Left hindlimb (tissue), 1 donor: Measurements from ENCODE around the gene STYXL1.

Experiments used
- DNase-seq: peaks from one replicate; pipeline ENCODE4 v3.0.0-alpha.2; 2018

Gene STYXL1

DNA sequence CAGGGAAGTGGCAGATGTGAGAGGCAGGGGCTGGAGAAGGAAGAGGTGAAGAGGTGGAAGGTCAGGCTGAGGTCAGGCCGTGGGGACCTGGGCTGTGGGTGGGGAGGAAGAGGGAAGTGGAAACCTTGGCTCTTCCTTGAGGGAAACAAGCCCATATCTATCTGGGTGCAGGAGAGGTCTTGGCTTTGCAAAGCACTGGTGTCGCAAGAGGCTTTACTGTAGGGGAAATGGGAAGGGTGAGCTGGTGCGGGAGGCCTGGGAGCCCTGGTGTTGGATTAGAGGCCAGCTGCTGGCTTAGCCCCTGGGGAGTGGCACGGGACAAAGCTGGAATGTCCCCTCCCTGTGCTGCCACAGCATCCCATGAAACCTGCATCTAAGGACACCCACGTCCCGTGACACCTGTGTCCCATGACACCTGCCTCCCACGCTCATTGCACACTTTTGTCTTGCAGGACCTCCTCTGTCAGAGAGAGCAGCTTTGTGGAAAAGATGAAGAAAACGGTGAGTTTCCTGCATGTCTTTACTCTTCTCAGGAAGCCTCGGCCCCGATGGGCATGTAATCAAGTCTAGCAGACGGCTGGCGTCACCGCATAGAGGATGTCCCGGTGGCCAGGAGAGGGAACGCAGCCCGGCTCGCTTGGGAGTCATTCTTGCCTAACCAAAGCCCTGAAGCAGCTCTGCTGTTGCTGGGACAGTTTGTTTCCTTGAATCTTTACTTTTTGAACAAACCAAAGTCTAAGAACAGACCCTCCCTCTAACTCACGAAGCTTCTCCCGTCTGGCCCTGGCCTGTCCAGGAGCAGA, 75.6 kb downstream of the STYXL1 start:
- DNase-seq = no peak

DNA sequence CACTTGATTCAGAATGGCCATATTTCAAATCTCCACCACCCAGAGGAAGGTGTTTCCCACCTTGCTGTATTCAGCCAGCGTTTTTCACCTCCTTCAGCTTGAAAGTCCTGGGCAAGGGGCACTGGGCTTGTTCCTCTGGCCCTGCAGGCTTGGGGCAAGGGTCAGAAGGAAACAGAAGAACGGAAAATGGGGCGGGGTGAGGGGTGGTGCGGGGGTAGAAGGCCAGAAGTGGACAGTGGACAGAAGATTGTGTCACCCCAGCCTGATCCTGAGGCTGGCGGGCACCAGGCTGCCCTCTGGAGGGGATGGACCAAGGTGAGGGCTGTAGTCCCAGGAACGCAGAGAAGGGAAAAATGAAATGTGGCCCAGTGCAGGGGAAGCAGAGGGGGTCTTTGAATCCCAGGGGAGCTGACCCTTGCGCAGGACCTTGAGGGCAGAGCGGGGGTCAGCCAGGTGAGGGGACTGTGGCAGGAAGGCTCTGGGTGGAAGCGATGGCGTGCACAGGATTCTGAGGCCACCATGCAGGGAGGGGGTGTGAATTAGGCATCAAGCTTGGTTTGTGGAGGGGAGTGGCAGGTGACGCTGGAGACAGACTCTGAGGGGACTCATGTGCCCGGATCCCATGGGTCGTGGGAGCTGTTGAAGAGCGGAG, 76.4 kb downstream of the STYXL1 start:
- no peak for DNase-seq

DNA sequence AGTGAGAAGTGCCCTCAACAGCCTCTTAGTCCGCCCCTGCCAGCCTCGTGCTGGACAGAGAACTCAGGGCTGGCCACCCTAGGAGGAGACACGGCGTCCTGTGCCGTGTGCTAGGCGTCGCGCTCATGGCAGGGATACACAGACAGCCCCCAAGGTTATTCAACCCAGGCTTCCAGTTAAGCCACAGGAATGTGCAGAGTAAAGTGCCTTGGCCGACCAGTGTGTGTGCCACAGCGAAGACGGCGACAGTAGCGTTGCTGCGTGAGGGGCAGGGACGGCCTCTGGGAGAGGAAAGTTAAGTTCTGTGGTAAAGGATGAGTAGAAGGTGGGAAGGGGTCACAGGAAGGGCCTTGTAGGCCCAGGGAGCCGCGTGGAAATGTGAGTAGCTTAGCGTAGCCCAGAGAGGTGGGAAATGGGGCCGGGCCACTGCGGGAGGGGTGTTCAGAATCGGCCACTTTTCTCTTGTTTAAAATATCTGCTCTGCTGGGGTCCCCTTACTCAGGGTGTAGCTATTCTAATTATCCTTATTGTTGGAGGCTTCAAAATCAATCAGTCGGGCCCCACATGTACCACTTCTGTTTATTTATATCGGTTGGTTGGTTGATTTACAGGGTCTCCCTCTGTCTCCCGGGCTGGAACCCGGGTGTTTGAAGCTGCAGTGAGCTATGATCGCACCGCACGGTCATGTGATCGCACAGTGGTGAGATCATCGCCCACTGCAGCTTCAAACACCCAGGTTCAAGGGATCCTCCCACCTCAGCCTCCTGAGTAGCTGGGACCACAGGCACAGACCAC, 77.9 kb downstream of the STYXL1 start:
- no peak for DNase-seq

DNA sequence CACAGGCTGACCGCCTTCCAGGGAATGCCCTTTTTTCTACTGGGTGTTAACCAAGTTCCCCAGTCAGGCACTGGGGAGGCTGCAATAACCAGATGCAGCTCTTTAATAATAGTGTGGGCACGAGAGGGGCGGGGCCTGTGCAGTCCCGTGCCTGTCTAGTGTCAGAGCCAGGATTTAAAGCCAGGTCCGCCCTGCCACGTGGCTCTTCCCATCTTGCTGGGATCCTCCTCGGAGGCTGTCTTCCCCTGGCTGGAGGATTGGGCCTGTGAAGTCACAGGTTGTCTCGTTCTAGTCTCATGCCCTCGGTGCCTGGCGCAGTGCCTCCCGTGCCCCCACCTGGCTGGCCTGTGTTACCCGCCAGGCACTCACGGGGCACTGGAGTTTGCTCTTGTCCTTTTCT, 78.6 kb downstream of the STYXL1 start:
- DNase-seq = no peak

DNA sequence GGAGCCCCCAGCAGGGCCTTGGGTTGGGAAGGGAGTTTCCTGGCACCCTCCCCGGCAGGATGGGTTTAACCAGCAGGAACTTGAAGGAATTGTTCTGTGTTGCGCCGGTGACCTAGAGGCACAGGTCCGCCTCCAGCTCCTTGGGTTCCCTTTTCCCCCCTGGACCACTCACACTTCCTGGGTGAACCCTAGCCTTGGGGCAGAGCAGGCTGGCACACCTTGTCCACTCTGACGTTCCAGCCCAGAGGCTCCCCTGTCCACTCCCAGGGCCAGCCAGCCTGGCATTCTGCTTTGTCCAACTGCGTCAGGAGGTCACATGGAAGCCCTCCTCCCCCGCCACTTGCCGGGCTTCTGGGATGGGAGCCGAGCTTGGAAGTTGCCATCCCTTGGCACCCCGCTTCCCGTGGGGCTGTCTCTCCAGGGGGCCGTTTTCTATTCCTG, 79.2 kb downstream of the STYXL1 start:
- no peak for DNase-seq

DNA sequence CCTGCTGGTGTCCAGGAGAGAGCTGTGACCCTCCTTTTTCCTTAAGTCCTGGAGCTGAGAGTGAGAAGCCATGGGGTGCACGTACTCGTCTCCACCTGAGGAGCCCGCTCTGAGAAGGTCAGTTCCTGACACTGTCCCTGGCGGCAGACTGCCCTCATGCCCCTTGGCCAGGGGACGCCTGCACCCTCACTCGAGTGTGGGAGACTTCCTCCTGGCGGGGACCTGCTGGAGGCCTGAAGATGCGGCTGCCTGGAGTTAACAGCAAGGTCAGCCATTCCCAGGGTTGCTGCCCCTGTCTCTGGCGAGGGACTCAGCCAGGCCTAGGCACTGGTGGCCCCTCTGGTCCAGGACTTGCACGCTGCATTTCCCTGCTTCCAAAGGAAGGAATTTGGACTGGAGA, 79.8 kb downstream of the STYXL1 start:
- DNase-seq = no peak

DNA sequence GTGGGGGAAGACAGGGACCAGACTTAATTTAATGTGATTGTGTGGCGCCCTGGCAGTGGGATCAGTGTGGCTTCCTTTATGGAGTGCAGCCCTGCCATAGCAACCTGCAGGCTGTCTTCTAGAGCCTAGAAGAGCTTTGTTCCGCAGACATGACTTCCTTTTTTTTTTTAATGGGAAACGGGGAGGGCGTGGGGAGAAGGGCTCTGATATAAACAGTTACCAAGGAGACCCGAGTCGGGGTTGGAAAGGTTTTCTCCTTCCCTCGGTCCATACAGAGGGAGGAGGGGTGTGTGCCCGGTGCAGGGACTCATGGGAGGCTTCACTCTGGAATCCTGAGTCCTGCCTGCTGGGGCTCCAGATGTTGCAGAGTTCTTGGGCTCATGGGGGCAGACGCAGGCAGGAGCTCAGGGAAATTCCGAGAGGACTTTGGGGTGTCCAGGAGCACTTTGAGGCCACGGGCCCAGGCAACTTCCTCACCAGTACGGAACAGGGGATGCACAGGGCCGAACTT, 80.3 kb downstream of the STYXL1 start:
- no peak for DNase-seq

DNA sequence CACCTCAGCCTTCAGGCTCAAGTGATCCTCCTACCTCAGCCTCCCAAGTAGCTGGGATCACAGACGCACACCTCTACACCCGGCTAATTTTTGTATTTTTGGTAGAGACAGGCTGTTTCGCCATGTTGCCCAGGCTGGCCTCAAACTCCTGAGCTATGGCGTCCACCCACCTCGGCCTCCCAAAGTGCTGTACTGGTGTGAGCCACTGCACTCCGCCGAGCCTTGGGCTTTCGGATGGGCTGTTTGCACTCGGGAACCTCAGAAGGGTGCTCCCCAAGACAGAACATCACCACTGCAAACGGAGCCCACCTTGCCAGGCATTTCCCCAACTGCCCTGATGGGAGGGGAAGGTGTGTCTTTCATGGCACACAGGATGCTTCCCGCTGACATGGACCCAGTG, 80.7 kb downstream of the STYXL1 start:
- no peak for DNase-seq

DNA sequence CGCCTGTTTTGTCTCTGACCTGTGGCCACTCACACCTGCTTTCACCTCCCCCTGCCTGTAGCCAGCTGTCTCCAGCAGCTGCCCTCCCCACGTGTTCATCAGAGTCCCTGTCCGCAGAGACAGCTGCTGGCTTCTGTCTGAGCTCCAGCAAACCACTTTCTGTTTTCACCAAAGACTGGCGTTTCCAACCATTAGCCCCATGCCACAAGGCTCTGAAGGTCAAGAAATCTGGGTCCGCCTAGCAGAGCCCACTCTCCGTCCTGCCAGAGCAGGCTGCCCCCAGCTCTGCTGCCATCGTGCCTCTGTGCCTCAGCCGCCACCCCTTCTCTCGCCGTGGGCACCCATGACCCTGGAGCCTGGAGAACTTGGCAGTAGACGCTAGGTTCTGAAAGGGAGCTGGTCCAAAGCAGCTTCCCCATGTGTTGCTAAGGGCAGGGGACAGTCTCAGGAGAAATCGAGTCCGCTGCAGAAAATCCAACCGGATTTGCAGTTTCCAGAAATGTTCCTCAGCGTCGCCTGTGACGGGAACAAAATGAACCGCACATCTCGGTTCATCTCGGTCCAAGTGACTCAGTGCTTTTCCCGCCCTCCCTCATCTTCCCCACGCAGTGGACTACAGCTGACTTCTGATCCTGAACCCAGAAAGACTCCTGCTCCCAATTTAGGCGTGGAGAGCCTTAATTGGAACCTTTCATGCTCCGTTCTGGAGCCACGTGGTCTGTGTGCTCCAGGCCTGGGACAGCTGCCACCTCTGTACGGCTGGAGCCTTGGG, 81.4 kb downstream of the STYXL1 start:
- DNase-seq = no peak

DNA sequence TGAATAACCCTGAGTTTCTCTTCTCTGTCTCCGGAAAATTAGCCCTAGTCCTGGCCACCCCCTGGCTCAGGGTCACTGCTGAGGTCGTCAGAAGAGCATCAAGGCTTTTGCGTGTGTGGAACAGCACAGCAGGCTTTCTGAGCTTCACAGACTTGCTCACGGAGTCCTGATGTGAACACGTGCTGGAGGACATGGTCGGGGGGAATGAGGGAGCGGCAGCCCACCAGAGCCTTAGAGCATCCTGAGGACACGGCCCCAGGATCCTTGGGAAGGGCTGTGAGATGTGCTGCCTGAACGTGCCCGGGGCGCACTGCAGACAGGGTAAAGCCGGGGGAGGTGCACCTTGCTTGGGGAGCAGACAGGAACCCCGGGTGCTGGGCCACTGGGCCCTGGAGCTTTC, 82.2 kb downstream of the STYXL1 start:
- no peak for DNase-seq

DNA sequence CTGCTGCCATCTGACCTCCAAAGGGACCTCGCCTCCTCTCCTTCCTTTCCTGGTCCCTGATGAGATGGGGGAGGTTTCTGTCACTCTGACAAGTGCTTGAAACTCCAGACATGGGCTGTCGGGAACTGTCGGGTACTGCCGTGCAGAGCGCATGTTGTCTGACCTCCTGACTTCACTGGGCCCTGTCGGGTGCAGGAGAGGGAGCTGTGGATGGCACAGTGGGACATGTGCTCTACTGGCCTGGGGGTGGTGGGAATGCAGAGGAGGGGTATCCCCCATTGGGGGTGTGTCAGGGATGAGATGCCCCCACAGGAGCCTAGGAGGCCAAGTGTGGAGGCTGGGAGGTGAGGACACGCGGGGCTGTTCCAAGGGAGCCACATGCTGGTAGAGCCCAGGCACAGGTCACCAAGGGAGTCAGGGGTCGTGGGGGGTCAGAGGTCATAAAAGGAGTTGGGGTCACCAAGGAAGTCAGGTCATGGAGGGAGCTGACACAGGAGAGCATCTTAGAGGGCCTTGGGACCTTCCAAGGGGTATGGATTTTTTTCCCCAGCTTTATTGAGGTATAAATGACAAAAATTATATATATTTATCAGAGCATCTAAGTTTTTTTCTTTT, 84.3 kb downstream of the STYXL1 start:
- DNase-seq = no peak

DNA sequence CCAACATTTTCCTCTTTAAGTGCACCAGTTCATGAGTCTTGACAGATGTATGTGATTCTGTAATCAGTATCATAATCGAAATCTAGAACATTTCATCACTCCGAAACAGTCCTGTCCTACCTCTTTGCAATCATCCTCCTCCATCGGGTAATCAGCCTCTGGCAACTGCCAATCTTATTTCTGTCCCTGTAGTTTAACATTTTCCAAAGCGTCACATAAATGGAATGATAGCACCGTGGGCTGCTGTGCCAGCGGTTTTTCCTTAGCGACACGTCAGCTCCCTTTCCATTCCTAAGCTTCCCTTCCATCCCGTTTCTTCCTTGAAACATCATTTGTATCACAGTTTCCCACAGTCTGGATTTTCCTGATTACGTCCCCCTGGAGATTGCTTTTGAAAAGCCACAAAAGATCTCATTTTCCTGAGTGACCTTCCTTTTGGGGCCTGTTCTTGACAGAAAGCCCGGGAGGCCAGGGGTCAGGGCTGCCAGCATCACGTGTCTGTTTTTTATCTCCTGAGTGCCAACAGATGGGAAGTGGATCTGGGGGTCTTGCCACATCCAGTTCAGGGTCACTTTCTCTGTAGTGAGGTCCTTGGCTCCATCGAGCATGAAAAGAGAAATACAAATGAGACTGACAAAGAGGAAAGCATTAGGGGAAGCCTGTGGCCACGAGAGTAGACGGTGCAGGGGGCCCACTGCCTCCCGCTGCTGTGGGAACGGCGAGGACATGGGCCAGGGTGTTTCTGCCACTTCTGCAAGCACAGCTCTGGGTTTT, 85.0 kb downstream of the STYXL1 start:
- no peak for DNase-seq

DNA sequence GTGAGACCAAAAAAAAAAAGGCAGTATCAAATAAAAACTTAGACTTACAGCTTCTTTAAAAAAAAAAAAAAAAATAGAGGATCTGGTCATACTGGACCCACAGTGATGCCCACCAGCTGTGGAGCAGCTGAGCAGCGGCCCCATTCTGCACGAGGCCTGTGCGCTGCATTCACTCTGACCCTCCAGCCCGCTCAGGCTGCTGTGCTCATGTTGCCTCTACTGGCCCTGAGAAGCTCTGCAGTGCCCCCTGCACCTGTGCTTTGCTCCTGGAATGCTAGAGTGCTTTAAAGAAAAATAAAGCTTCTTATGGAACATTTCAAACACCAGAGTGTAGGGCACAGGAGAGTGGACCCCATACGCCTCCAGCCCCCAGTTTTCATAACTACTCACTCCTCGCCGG, 86.6 kb downstream of the STYXL1 start:
- no peak for DNase-seq

DNA sequence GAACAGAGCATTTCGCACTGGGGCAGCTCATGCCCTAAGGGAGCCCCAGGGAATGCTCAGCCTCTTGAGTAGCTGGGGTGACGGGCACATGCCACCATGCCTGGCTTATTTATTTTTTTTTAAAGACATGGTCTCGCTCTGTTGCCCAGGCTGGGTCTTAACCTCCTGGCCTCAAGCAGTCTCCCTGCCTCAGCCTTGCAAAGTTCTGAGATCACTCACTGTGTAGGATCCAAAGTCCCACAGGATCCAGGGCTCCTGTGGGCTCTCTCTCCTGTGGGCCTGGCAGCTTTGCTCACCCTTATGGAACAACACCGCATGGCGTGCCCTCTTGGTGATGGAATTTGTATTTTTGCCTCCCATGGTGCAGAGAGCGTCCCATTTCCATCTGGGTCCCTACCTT, 87.4 kb downstream of the STYXL1 start:
- no peak for DNase-seq

DNA sequence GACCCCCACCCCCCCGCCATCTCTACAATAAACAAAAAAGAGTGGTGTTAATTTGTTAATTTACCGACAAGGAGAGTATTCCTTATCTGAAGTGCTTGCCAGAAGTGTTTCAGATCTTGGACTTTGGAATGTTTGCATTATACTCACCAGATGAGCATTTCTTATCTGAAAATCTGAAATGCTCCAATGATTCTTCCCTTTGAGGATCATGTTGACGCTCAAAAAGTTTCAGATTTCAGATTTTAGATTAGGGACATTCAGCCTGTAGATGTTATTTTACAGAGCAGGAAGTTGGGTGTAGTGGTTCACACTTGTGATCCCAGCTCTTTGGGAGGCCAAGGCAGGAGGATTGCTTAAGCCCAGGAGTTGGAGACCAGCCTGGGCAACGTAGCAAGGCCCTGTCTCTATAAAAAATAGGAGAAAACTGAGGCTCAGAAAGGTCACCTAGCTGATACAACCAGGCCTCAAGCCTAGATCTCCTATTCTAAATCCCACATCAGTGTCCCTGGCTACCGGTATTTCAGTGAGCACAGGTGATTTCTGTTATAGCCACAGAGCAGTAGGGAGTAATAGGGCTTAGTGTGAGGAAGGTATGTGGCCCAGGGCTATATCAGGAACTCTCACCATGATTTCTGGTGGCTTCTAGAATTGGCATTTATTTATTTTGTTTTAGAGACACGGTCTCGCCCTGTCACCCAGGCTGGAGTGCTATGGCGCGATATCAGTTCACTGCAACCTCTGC, 88.8 kb downstream of the STYXL1 start:
- no peak for DNase-seq

DNA sequence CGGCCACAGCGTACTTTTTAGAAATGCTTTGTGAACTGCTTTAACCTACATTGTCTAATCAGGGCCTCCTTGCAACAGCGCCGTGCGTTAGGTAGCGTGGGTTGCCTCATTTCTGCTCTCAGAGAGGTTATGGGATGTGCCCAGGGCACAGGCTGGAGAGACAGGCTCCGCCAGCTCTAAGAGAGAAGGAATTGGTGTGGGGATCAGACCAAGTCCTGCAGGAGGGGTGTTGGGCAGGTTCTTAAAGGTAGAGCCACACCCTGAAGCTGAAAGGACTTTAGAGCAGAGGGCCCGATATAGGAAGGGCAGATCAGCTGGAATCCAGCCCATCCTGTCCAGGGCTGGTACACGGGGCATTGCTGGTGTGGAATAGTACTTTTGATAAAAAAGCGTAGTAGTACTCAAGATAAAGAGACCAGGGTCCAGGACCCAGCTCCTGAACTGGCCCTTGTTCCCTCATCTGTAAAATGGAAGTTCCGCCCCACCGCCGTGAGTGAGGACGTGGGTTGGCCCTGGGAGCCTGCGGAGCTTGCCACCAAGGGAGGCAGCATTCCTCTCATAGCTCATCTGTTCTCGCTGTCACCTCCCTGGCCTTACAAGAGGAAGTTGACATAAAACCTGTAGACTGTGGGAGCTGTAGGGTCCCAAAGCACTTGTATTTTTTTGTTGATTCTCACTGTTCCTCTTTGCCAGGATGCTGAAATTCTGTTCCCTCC, 90.6 kb downstream of the STYXL1 start:
- DNase-seq = no peak

DNA sequence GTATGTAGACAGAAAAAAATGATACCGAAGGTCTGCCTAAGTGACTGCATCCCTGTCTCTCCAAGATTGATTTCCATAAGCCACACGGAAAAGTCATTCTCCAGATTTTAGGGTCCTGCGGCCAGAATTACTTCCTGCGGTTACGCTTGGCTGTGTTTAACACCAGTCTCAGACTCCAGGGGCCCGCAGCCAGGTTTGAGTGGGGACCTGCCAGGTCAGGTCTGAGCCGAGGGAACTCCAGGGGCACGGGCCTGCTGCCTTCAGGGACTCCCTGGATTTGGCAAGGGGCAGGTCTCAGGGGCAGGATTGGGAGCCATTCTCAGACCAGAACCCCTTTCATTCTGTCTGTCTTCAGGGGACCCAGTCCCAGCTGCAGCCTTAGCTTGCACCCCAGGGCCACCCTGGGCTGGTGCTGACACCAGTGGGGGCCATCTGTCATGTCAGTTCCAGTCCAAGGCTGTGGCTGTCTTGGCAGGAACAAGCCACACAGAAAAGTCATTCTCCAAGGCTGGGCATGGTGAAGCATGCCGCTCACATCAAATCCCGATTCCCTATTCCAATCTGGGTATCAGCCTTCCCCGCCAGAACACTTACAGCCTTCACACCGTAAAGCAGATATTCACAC, 92.4 kb downstream of the STYXL1 start:
- no peak for DNase-seq

DNA sequence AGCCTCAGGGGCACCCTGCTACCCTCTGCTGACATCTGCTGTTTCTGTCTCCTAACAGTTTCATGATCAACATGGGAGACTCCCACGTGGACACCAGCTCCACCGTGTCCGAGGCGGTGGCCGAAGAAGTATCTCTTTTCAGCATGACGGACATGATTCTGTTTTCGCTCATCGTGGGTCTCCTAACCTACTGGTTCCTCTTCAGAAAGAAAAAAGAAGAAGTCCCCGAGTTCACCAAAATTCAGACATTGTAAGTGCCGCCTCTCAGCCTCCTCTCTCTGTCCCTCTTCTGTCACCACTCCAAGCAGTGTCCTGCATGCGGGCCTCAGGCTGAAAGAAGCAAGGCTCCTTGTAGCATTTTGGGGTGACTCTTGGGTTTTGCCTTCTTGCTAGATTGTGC, 93.9 kb downstream of the STYXL1 start:
- DNase-seq = no peak

DNA sequence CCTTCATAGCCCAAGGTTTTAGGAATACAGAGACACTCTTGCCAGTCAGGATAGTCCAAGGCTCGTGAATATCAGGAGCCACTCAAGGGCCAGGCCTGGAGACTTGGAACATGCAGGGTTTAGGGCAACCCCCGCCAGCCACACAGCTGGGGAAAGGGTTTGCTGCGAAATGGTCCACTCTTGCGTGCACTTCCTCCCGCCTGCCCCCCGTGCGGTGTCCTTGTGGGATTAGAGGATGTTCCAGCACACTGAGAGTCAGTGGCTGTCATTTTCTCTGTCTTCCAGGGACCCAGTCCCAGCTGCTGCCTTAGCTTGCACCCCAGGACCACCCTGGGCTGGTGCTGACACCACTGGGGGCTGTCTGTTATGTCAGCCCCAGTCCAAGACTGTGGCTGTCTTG, 94.4 kb downstream of the STYXL1 start:
- DNase-seq = no peak

DNA sequence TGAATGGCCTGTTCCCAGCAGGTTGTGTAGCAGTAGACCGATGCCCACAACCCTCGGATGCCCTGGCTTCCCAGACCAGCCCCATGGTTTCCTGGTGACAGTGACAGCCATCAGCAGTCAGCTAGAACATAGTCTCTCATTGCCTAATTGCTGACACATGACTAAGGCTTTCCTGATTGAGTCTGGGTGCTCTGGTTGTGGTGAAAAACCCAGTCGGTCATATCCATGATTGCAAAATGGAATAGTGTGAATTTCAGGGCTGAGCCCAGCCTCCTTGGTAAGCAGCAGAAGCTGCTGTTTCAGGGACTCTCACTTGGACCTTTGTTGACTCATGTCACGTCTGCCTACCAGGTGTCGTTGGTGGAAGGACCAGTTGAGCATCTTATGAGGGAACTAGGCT, 96.3 kb downstream of the STYXL1 start:
- DNase-seq = no peak
